ENCODE data around the gene ZNF480.
"Not testable (repeated sequence)": the region's sequence is repeated elsewhere in the genome, so short reads cannot be mapped to it uniquely, and the experiment has no call there.

The ZNF480 gene

GRCh38 chr19:52336791-52337381 lies 39.9 kb downstream of the ZNF480 start:
- DNase-seq (ENCODE audit: low read depth in 2 of 2) = no peak

DNA sequence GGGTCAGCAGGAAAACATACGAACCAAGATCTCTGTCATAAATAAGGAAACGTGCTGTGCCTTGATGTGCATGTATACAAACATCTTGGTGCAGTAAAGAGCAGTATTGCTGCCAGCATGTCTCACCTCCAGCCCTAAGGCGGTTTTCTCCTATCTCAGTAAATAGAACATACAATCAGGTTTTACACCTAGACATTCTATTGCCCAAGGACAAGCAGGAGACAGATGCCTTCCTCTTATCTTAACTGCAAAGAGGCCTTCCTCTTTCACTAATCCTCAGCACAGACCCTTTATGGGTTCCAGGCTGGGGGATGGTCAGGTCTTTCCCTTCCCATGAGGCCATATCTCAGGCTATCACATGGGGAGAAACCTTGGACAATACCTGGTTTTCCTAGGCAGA lies 42.1 kb downstream of the ZNF480 start:
- DNase-seq (ENCODE audit: low read depth in 2 of 2) = not testable (repeated sequence)

GRCh38 chr19:52343548-52343947 lies 46.6 kb downstream of the ZNF480 start:
- DNase-seq (ENCODE audit: low read depth in 2 of 2) = peak in 1 of 2 donors; percentile 26

- no peak for DNase-seq (ENCODE audit: low read depth in 2 of 2)
Measured at GRCh38 chr19:52345162-52345561, 48.2 kb downstream of the ZNF480 start.

- DNase-seq (ENCODE audit: low read depth in 2 of 2) = no peak
Measured at GRCh38 chr19:52351512-52351911, 54.5 kb downstream of the ZNF480 start.

DNA sequence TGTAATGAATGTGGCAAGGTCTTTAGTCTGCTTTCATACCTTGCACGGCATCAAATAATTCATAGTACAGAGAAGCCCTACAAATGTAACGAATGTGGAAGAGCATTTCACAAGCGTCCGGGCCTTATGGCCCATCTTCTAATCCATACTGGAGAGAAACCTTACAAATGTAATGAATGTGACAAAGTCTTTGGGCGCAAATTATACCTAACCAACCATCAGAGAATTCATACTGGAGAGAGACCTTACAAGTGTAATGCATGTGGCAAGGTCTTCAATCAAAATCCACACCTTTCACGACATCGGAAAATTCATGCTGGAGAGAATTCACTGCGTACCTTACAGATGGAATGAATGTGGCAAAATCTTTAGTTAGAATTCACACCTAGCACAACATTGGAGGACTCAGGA lies 69.5 kb downstream of the ZNF480 start:
- no peak for DNase-seq (ENCODE audit: low read depth in 2 of 2)

DNA sequence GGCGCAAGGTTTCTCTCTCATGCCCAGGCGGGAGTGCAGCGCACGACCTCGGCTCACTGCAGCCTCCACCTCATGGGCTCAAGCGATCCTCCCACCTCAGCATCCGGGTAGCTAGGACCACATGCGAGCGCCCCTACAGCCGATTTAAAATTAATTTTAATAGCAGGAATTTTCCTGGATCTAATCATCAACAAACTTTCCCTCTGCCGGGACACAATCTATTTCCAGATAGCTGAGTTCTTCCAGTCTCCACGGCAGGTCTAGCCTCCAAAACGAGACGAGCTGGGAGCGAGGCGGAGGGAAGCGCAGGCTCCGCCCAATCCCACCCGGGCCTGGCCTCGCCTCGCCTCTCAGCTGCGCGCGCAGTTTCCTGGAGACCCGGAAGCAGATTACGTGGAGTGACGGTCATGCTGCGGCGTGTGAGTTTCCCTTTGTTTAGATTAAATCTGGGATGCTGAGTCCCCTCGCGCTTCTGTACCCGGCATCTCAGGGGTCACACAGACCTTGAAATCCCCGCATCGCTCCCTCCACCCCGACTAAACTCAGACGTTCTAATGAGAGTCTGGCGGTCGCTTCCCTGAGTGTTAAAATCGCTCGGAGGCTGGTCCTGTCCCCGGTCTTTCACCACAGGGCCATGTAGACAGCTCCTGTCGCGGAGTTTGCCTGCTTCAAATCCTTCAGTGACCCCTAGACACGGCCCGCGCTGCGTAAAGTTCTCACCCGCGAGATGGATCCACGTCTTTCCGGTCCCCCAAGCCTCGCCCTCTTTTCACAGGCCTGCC lies 72.8 kb downstream of the ZNF480 start, which contains the start of gene ZNF880:
TSS of gene ZNF880 (plus strand) at position 365 of the 782 bp plus-strand sequence. CDS start at position 408, 43 bp downstream.
- peak; percentile 86 to 87 for DNase-seq (ENCODE audit: low read depth in 2 of 2)

DNA sequence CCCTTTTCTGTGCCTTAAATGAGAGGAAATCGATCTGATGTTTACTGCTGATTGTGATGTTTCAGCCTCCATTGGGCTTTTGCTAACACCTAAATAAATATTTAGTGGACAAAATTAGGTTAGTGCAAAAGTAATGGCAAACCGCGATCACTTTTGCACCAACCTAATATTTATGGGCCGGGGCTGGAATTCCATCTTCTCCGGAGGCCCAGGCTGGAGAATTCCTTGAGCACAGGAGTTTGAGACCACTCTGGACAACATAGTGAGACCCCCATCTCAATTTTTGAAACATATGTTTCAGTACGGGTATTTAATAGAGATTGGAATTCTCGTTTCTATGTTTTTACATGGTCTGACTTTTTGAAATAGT lies 73.4 kb downstream of the ZNF480 start:
- no peak for DNase-seq (ENCODE audit: low read depth in 2 of 2)
